Measurements from ENCODE around the gene SNRPD2.

SNRPD2 gene

GRCh38 chr19:45657520-45658167 lies 34.1 kb downstream of the SNRPD2 start:
- DNase-seq (ENCODE audit: low spot score), result no peak

- DNase-seq (ENCODE audit: low spot score), result no peak
Measured at GRCh38 chr19:45655073-45655472, 36.7 kb downstream of the SNRPD2 start.

GRCh38 chr19:45653634-45654033 lies 38.1 kb downstream of the SNRPD2 start:
- DNase-seq (ENCODE audit: low spot score), result no peak

GRCh38 chr19:45650722-45651121 lies 41.0 kb downstream of the SNRPD2 start:
- no peak for DNase-seq (ENCODE audit: low spot score)

- DNase-seq (ENCODE audit: low spot score), result no peak
Measured at GRCh38 chr19:45646345-45646698, 45.4 kb downstream of the SNRPD2 start.

- peak; percentile 99 for DNase-seq (ENCODE audit: low spot score)
Measured at GRCh38 chr19:45645631-45646344, 46.0 kb downstream of the SNRPD2 start.

GRCh38 chr19:45645068-45645630 lies 46.6 kb downstream of the SNRPD2 start:
- DNase-seq (ENCODE audit: low spot score), result no peak

GRCh38 chr19:45643927-45644771 lies 47.6 kb downstream of the SNRPD2 start:
- peak; percentile 54 for DNase-seq (ENCODE audit: low spot score)

- peak; percentile 88 for DNase-seq (ENCODE audit: low spot score)
Measured at GRCh38 chr19:45643024-45643926, 48.5 kb downstream of the SNRPD2 start.

- DNase-seq (ENCODE audit: low spot score), result peak; percentile 49
Measured at GRCh38 chr19:45641274-45642105, 50.3 kb downstream of the SNRPD2 start.

- no peak for DNase-seq (ENCODE audit: low spot score)
Measured at GRCh38 chr19:45640849-45641273, 50.9 kb downstream of the SNRPD2 start.

GRCh38 chr19:45638930-45639729 lies 52.6 kb downstream of the SNRPD2 start, which contains the start of gene EML2:
Gene EML2 (minus strand): TSS chr19:45639397. CDS start chr19:45639376, 21 bp downstream.
- no peak for DNase-seq (ENCODE audit: low spot score)

- DNase-seq (ENCODE audit: low spot score), result no peak
Measured at GRCh38 chr19:45637890-45638667, 53.7 kb downstream of the SNRPD2 start.
